ENCODE results near the gene PANX1. TPM values are rescaled to one million over a fixed set of nuclear protein-coding genes. Genes with fewer than 3 reads are reported as not detected.

Gene PANX1
- total RNA-seq, 1 experiment from 2014 or later = 22.9 TPM

GRCh38 chr11:94132152-94132558, 3.5 kb downstream of the PANX1 start:
- POLR2A ChIA-PET = interaction anchor here (1.3 kb wide), 1 partner anchor 19 kb away, joined by 3 read pairs; no protein-coding TSS in a partner anchor
- no peak for TF ChIP-seq AFF4 (CRISPR knock-in tag; IDR thresholded peaks at IDR 0.05; ENCODE audit: borderline replicate concordance)
- no peak for TF ChIP-seq OVOL2 (CRISPR knock-in tag; IDR thresholded peaks at IDR 0.05; ENCODE audit: borderline replicate concordance)
- no peak for TF ChIP-seq AR (CRISPR knock-in tag; IDR thresholded peaks at IDR 0.05)
- TF ChIP-seq ATF6 (CRISPR knock-in tag; IDR thresholded peaks at IDR 0.05) = no peak
- no peak for TF ChIP-seq MYBL2 (CRISPR knock-in tag; IDR thresholded peaks at IDR 0.05)
- no peak for TF ChIP-seq KAT7 (CRISPR knock-in tag; IDR thresholded peaks at IDR 0.05; ENCODE audit: borderline replicate concordance)
- TF ChIP-seq ARID4B (CRISPR knock-in tag; IDR thresholded peaks at IDR 0.05; ENCODE audit: borderline replicate concordance) = no peak
- TF ChIP-seq SP1 (CRISPR knock-in tag; conservative IDR thresholded peaks at IDR 0.05) = no peak
- no peak for TF ChIP-seq IRF2 (CRISPR knock-in tag; IDR thresholded peaks at IDR 0.05; ENCODE audit: borderline replicate concordance, low read depth)
- no peak for TF ChIP-seq ELF4 (CRISPR knock-in tag; IDR thresholded peaks at IDR 0.05; ENCODE audit: low read depth)
- TF ChIP-seq NFE2L1 (CRISPR knock-in tag; IDR thresholded peaks at IDR 0.05) = no peak
- TF ChIP-seq ZNF263 (CRISPR knock-in tag; IDR thresholded peaks at IDR 0.05; ENCODE audit: low read depth) = no peak
- TF ChIP-seq ZBTB43 (CRISPR knock-in tag; IDR thresholded peaks at IDR 0.05) = no peak
- TF ChIP-seq ZNF532 (CRISPR knock-in tag; IDR thresholded peaks at IDR 0.05; ENCODE audit: borderline replicate concordance) = no peak
- TF ChIP-seq ZSCAN18 (CRISPR knock-in tag; IDR thresholded peaks at IDR 0.05) = no peak
- Mint-ChIP-seq H3K9me3 (no peaks in the 10 kb centered on the region), H3K4me1 (peaks cover 50% of the 10 kb centered on the region), H3K27ac (no peak overlapping the region), H3K4me3 (no peak overlapping the region), H3K27me3 (ENCODE audit: low read depth) (no peaks in the 10 kb centered on the region), H3K36me3 (peaks cover 8% of the 10 kb centered on the region)
- DNase-seq (ENCODE audit: low spot score) (no peak), ATAC-seq (no peak)
- CTCF ChIA-PET = no interaction called here

Measured in WTC11 (cell line).